Left lung (tissue), 10 donors: Measurements from ENCODE around the gene OLFML2A. TPM values are rescaled to one million over a fixed set of nuclear protein-coding genes. Genes with fewer than 3 reads are reported as not detected.
A peak's percentile ranks its signal among the peaks of the same experiment; 100 is the strongest.

Experiments
- ATAC-seq: fragments of 200-7000 bp; cut with Tn5 transposase; one replicate; pipeline ENCODE4 v1.9.1; 2020; ENCODE audit warnings: moderate library complexity
- DNase-seq, 4 donors: peaks; one replicate each; pipeline ENCODE4 v3.0.0-alpha.2; 2013 to 2020
- H3K27ac ChIP-seq, 2 donors: fragments of 200-600 bp; sonication (generic) in 1 of 2; one replicate each; pipeline versions ENCODE4 v1.5.0 to v1.8.0; 2020 to 2021
- H3K27me3 ChIP-seq, 2 donors: fragments of 200-600 bp; sonication (generic) in 1 of 2; one replicate each; pipeline versions ENCODE4 v1.5.0 to v1.8.0; 2020 to 2021
- H3K36me3 ChIP-seq, 2 donors: fragments of 200-600 bp; sonication (generic) in 1 of 2; one replicate each; pipeline versions ENCODE4 v1.5.0 to v1.8.0; 2020 to 2021
- H3K4me1 ChIP-seq, 2 donors: fragments of 200-600 bp; one replicate each; pipeline ENCODE4 v1.8.0; 2021
- H3K4me3 ChIP-seq, 2 donors: fragments of 200-600 bp; sonication (generic) in 1 of 2; one replicate each; pipeline versions ENCODE4 v1.5.0 to v1.8.0; 2020 to 2021; ENCODE audit warnings: mild to moderate bottlenecking in 1 of 2
- H3K9me3 ChIP-seq, 2 donors: fragments of 200-600 bp; sonication (generic) in 1 of 2; one replicate each; pipeline versions ENCODE4 v1.5.0 to v1.8.0; 2020 to 2021
- intact Hi-C, 2 donors: fragments of 100-400 bp; cut with DNase I; formaldehyde crosslinking; loops; one replicate each; pipeline versions ENCODE4 v1.11.2 to v1.14.2; 2022
- polyA plus RNA-seq, 6 donors: library from polyadenylated mRNA; unstranded; fragments of 120-200 nt; gene quantifications; one replicate each; pipeline ENCODE4 v1.2.1, GENCODE V29; 2013; ENCODE audit not compliant: insufficient read length in 6 of 6
- total RNA-seq, 2 donors: library from RNA; stranded (reverse); fragmentation: NEBNext Ultra II Directional; extraction: Animal tissue kit (Norgen Biotek cat#: 25700); gene quantifications; one replicate each; pipeline ENCODE4 v1.2.1, GENCODE V29; 2021
- TF ChIP-seq, protein P1 (sequence below), 2 donors: fragments of 200-600 bp; sonication (generic) in 1 of 2; IDR thresholded peaks; one replicate each; pipeline versions ENCODE4 v1.5.0 to v1.8.0; 2021; ENCODE audit warnings: antibody characterized with exemption in 2 of 2
- donor health status: DM: no; HTN: yes; CAD: no.
- donor health status: DM: no; HTN: no; CAD: no.

Gene OLFML2A
- total and polyA plus RNA-seq, 8 donors, result 10.5 to 67.4 (median 41.3) TPM

DNA sequence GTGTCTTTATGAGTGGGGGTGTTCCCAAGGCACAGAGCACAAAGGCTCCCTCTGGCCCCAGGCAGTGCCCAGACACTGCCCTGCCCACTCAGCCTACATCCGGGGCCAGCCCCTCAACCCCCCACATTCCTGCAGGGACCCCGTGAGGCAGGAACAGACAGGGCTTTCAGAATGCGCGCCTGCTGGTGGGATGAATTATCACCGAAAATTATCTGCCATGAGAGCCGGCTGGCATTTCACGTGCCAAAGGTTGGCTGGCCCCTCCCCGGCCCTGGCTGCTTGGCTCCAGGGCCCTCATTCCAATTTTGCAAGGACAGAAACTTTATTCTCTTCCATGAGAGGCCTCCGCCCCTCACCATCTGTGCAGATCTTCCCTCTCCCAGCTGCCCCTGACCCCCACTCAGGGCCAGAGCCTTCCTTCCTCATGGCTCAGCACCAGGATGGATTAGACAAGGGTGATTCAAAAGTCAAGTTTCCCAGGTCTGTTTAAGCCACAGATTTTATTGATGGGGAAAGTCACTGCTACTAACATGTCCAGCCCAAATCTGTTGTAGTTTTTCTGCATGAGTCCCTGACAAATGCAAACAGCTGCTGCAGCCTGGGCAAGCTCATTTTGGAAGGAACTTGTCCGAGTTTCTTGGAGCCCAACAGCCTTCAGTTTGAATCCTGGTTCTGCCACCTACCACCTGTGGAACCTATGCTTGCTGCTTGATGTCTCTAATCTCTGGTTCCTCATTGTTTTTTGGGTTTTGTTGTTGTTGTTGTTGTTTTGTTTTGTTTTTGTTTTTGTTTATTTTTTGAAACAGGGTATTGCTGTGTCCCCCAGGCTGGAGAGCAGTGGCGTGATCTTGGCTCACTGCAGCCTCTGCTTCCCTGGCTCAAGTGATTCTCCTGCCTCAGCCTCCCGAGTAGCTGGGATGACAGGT, 44.0 kb downstream of the OLFML2A start:
- no peaks in the 10 kb centered on the region for H3K36me3 ChIP-seq
- no peak overlapping the region for H3K4me3 ChIP-seq
- no peaks in the 10 kb centered on the region for H3K4me1 ChIP-seq
- no peaks in the 10 kb centered on the region for H3K9me3 ChIP-seq
- intact Hi-C loops, result no loop called here
- H3K27ac ChIP-seq, result no peak overlapping the region
- TF ChIP-seq, protein P1, sequence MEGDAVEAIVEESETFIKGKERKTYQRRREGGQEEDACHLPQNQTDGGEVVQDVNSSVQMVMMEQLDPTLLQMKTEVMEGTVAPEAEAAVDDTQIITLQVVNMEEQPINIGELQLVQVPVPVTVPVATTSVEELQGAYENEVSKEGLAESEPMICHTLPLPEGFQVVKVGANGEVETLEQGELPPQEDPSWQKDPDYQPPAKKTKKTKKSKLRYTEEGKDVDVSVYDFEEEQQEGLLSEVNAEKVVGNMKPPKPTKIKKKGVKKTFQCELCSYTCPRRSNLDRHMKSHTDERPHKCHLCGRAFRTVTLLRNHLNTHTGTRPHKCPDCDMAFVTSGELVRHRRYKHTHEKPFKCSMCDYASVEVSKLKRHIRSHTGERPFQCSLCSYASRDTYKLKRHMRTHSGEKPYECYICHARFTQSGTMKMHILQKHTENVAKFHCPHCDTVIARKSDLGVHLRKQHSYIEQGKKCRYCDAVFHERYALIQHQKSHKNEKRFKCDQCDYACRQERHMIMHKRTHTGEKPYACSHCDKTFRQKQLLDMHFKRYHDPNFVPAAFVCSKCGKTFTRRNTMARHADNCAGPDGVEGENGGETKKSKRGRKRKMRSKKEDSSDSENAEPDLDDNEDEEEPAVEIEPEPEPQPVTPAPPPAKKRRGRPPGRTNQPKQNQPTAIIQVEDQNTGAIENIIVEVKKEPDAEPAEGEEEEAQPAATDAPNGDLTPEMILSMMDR (IDR thresholded peaks at IDR 0.05), result no peak
- ATAC-seq (no peak), DNase-seq (peak in 1 of 4 donors; percentile 45)
- H3K27me3 ChIP-seq, result no peaks in the 10 kb centered on the region

DNA sequence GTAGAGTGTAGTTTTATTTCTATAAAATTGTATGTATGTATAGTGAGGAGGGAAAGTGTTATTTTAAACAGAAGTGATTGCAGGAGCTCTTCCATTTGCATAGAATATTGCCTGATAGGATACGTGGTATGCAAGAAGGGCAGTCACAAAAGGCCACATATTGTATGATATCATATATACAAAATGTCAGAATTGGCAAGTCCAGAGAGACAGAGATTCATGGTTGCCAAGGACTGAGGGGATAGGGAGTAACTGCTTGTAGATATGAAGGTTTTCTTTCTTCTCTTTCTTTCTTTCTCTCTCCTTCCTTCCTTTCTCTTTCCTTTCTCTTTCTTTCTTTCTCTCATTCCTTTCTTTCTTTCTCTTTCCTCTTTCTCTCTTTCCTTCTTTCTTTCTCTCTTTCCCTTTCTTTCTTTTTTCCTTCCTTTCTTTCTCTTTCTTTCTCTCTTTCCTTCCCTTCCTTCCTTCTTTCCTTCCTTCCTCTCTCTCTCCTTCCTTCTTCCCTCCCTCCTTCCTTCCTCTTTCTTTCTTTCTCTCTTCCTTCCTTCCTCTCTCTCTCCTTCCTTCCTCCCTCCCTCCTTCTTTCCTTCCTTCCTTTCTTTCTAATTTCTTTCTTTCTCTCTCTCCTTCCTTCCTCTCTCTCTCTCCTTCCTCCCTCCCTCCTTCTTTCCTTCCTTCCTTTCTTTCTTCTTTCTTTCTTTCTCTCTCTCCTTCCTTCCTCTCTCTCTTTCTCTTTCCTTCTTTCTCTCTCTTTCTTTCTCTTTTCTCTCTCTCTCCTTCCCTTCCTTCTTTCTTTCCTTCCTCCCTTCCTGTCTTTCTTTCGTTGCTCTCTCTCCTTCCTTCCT, 51.8 kb downstream of the OLFML2A start:
- H3K9me3 ChIP-seq, result no peaks in the 10 kb centered on the region
- TF ChIP-seq, protein P1 (IDR thresholded peaks at IDR 0.05), result no peak
- no peaks in the 10 kb centered on the region for H3K27me3 ChIP-seq
- H3K4me1 ChIP-seq, result peaks cover 0 to 16% of the 10 kb centered on the region in 2 donors
- no peaks in the 10 kb centered on the region for H3K36me3 ChIP-seq
- intact Hi-C loops, result no loop called here
- ATAC-seq (no peak), DNase-seq (no peak)
- H3K27ac ChIP-seq, result no peak overlapping the region
- H3K4me3 ChIP-seq, result no peak overlapping the region

DNA sequence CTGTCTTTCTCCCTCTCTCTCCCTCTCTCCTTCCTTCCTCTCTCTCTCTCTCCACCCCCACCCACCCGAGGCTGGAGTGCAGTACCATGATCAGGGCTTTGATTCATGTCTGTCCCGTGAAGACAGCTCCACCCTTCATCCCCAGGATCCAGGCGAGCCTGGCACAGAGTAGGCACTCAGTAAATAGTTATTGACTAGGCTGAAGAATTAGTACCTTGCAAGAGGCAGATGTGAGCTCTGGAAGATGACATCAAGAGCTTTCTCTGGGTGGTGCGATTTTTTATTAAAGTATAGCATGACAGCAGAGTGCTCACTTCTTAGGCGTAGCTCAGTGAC, 52.4 kb downstream of the OLFML2A start:
- ATAC-seq (no peak), DNase-seq (no peak)
- Histone ChIP-seq H3K27ac (no peak overlapping the region), H3K9me3 (no peaks in the 10 kb centered on the region), H3K4me1 (peaks cover 0 to 16% of the 10 kb centered on the region in 2 donors), H3K4me3 (no peak overlapping the region), H3K27me3 (no peaks in the 10 kb centered on the region), H3K36me3 (no peaks in the 10 kb centered on the region)
- intact Hi-C loops, result no loop called here
- TF ChIP-seq, protein P1 (IDR thresholded peaks at IDR 0.05), result no peak

DNA sequence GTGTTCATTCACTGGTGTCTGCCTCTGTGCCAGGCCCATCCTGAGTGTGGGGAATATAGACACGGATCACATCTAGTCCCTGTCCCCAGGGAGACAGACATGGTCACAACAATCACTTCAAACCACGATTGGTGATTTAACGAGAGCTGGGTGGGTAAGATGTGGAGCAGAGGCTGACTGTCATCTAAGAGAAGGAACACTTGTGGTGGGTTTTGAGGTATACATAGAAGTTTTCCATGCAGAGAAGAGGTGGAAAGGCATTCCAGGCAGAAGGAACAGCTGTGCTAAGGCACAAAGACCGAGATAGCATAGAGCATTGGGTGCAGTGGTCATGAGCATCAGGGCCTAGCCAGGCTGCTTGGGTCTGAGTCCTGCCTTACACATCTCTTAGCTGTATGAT, 53.7 kb downstream of the OLFML2A start:
- Histone ChIP-seq H3K36me3 (no peaks in the 10 kb centered on the region), H3K4me1 (peaks cover 4 to 26% of the 10 kb centered on the region in 2 donors), H3K9me3 (no peaks in the 10 kb centered on the region), H3K27me3 (no peaks in the 10 kb centered on the region), H3K4me3 (no peak overlapping the region), H3K27ac (no peak overlapping the region)
- DNase-seq, result no peak
- intact Hi-C loops, result no loop called here
- TF ChIP-seq, protein P1 (IDR thresholded peaks at IDR 0.05), result no peak
- no peak for ATAC-seq
